CD4-positive, alpha-beta T cell treated with Interleukin-6 for 4 hours (primary cell): Measurements from ENCODE around the gene CDK2AP2.

ENCODE experiments used
- DNase-seq: peaks from one replicate; pipeline ENCODE4 v3.0.0-alpha.2; 2020; ENCODE audit warnings: mixed read lengths

Gene CDK2AP2

DNA sequence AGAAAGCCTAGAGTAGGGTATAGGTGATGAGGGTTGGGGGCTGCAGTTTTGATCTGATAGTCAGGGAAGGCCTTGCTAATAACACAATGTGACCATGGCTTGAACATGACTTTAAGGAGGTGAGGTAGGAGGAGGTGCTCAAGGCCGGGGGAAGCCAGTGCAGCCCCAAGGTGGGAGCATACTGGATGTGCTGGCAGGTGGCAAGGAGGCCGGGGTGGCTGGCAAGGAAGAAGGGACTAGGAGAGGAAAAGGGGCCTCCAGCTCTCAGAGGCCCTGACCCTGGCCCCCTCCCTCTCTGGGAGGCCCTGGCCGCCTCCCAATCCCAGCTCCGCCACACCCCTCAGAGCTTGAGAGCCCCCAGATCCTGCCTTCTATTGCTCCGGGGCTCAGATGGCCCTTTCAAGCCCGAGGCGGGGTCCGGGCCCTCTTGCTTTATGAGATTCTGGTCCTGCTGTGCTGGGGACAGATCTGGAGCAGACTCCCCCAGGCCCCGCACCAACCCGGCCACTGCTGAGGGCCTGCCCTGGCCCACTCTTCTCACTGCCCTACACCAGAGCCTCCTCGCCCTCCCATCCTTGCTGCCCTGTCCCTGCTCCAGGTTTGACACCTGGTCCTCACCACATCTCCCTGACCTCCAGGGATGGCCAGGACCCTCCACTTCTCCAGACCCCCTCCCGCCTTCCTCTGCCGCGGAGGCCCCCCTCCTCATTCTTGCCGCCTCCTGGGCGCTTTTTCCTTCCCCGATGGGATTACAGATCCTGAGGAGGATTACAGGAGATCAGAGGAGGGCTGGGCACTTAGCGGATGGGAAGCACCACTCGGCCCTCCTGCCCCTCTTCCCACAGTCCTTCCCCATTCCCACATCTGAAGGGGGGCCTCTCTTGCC is 4.6 kb downstream of the CDK2AP2 start:
- no peak for DNase-seq

DNA sequence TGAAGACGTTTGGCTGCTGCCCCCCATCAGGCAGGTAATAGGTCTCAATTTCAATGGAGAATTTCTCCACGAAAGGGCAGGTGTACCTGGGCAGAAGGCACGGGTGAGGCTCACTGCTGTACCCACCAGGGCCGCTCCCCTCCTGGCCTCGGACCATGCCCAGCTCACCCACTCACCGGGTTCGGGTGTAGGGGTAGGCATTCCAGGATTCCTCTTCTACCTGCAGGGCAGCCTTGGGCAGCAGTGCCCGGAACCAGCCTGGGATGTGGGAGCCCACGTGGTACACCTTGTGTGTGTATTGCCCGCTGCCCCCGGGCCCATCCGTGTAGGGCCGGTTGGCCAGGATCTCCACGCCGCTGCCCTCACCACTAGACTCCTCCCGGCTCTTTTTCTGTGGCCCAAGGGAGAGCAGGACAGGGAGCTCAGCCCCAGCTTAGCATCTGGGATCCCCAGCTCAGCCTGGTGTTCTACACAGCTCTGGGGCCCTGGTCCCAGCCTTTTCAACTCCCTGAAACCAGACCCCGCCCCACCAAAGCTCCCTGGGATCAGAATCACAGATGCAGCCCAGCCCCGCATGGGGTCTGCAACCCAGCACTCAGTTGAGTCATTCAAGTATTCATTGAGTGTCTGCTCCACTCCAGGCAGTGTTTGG is 5.5 kb downstream of the CDK2AP2 start:
- DNase-seq: no peak

- DNase-seq: no peak
Measured at GRCh38 chr11:67501854-67502253, 6.1 kb downstream of the CDK2AP2 start.

DNA sequence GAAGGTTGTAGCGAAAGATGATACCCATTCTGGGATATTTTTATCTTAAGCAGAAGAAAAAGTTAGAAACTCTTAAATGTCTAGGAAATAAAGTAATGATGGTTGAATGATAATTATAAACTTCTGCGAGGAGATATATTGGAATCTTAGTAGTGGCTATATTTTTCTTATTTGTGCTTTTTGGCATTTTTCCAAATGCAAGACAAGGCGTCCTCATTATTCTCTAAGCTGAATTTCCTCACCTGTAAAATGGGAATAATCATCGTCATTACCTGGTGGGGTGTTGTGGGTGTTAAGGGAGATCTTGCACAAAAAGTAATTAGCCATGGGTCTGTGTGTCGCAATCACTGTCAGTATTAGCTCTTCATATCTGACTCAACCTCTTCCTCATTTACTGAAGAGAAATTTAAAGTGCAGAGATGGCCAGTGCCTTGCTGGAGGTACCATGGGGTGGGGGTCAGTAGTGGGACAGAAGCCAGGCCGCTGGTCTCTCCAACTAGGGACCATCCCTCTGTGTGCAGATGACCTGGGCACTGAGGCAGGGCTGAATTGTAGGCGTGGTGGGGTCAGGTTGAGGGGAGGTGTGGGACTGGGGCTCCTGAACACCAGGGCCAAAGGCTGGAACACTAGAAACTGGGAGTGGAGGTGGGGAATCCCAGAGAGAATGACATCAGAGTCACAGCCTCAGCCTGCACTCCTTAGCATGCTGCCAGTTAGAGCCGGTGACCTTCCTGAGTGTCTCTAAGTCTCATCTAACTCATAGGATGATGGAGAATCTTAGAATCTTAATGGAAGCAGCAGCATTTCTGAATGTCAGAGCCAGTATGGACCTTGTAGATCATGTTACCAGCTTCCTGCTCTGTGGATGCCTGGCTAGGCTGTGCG is 6.9 kb downstream of the CDK2AP2 start:
- DNase-seq: no peak

- no peak for DNase-seq
Measured at GRCh38 chr11:67500484-67500821, 7.5 kb downstream of the CDK2AP2 start.

DNA sequence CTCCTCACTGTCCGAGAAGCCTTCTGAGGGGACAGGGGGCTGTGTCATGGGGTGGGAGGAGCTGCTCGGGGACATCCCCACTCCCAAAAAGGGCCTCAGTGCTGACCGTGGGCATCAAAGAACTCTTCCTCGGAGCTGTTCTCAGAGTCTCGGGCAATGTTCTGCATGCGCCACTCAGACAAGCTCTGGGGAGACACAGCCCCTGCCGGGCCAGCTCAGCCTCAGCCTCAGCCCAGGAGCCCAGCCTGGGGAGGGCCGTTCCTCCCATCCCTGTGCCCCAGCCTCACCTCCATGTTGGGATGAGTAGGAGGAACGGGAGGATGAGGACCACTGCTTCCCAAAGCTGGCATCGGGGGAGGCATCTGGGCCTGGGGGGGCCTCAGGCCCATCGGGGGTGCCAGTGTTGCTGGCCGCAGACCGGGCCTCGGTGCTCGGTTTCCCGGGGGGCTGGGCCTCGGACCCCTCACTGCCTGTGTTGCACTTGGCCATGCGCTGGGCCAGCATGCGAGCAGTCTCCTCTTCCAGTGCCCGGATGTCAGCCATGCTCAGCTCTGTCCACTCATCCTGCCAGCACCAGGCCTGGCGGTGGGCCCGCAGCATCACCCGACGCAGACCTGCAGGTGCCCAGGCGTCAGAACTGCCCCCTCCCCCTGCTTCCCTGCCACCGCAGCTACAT is 8.0 kb downstream of the CDK2AP2 start:
- no peak for DNase-seq

- DNase-seq: no peak
Measured at GRCh38 chr11:67498544-67498972, 9.4 kb downstream of the CDK2AP2 start.

GRCh38 chr11:67497656-67498291 is 10.2 kb downstream of the CDK2AP2 start:
- DNase-seq: no peak

DNA sequence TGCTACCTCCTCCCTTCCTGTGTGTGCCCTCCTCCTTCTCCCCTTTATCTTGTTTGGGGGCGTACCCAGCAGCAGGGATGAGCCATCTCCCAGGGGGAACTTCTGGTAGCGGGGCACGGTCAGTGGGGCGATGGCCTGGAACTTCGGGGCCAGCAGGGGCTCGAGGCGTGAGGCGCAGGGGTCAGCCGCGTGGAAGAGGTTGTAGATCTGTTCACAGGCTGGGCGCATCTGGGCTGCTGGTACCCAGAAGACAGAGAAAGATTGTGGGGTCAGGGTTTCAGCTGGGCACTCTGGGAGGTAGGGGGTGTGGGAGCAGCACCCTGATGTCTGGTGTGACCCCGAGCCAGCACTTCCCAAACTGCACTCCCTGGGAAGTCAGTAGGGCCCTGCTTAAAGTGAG is 11.8 kb downstream of the CDK2AP2 start:
- no peak for DNase-seq

- no peak for DNase-seq
Measured at GRCh38 chr11:67495234-67496005, 12.5 kb downstream of the CDK2AP2 start.

- no peak for DNase-seq
Measured at GRCh38 chr11:67494371-67495233, 13.4 kb downstream of the CDK2AP2 start.

DNA sequence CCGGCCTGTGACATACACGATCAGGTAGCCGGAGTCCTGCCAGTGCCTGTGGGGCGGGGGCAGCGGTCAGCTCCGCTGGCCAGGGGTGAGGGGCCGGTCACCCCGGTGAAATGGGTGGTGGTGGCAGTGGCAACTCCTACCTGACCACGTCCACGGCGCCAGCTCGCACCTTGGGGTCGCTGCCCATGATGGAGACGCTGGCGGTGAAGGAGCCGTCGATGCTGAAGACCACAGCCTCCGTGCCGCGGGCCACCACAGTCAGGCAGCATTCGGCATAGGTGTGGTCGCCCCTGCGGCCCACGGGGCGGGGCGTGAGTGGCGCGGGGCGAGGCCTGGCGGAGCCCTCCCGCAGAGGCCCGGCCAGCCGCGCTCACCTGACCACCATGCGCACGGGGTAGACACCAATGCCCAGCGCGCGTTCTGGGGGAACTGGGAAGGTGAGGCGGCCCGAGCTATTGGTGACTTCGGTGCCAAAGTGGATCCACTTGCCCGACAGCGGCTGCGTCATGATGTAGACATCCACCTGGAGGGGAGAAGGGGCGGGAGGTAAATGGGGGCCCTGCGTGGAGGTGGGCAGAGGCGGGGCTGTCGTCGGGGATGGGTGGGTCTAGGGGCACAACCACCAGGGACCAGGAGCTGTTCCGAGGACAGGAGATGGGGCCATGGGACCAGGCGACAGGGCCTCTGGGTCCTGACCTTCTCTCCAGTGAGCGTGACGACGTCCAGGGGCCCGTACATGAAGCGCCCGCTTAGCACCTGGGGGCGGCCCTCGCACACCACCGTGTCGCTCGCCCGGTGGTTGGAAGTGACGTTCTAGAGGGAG is 14.2 kb downstream of the CDK2AP2 start:
- DNase-seq: no peak

- peak; percentile 20 for DNase-seq
Measured at GRCh38 chr11:67492801-67493547, 15.0 kb downstream of the CDK2AP2 start.

DNA sequence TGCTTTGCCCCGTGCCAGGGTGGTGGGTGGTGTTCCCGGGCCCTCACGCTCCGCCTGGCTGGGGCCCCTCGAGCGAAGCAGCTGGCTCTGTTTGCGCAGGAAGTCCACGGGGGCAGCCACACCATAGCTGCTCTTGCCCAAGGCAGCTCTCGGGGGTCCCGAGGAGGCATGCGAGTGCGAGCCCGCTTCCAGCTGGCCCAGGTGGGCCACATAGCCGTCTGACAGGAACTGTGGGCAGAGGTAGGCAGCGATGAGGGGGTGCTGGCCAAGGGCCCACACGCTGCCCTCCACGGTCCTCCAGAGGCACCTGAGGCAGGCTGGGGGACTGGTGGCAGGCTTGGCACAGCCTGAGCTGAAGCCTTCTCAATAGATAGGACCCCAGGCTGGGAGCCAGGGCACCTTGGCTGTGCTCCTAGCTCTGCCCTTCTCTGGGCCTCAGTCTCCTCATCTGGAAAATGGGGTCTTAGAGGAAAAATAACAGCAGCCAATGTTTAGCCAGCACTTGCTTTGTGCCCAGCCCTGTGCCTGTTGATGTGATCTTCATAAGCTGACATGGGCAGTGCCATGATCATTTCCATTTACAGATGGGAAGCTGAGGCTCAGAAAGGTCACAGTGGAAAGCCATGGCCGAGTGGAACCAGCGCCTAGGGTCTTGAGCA is 15.8 kb downstream of the CDK2AP2 start:
- no peak for DNase-seq

DNA sequence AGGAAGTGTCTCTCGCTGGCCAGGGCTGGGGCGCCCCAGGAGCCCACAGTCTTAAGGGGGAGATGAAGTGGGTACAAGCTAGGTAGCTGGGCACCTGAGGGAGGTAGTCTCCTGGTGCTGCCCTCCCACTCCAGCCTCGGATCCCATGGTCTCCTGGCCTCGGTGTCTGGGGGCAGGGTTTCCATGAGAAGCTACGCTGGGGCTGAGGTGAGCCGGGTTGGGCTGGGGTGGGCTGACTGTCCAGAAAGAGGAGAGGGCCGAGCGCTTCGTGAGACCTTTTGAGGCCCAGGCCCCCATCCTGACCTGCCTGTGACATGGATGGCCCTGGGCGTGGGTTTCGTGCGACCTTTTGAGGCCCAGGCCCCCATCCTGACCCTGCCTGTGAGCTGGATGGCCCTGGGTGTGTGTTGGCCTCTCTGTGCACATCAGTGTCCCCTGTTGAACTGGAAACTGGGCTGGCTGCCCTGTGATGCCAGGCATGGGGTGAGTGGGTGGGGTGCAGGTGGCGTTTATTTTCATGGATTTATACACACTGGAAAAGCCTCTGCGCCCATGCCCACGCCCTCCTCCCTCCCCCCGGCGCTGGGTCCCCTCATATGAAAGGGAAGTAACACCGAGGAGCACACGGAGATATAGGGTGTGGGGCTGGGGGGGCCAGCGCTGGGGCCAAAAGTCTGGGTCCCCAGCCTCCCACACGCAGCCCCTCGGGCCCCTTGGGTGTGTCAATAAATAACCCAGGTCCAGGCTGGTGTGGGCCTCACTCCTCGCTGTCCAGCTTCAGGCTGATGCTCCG is 16.5 kb downstream of the CDK2AP2 start:
- no peak for DNase-seq

DNA sequence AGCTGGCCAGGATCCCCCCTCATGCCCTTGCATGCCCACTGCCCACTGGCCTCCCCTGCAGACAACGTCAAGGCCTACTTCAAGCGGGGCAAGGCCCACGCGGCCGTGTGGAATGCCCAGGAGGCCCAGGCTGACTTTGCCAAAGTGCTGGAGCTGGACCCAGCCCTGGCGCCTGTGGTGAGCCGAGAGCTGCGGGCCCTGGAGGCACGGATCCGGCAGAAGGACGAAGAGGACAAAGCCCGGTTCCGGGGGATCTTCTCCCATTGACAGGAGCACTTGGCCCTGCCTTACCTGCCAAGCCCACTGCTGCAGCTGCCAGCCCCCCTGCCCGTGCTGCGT is 17.3 kb downstream of the CDK2AP2 start:
- no peak for DNase-seq
